Glomerular endothelial cell (primary cell): ENCODE data around the gene GCN1. TPM values are rescaled to one million over a fixed set of nuclear protein-coding genes. Genes with fewer than 3 reads are reported as not detected.

Experiments used
- DNase-seq: peaks from one replicate; pipeline ENCODE4 v3.0.0-alpha.2; 2011; ENCODE audit warnings: low read depth, low spot score; ENCODE audit errors: extremely low read depth
- total RNA-seq: library from RNA; depleted of rRNA; stranded (reverse); fragments of >200 nt; gene quantifications from 2 replicates; pipeline ENCODE4 v1.2.3, GENCODE V29; 2015

The GCN1 gene
- total RNA-seq, 1 donor from 2014 or later, result 96.0 TPM

GRCh38 chr12:120190985-120191480, 3.5 kb downstream of the GCN1 start:
- no peak for DNase-seq

- no peak for DNase-seq
Observed at GRCh38 chr12:120190386-120190785, 4.1 kb downstream of the GCN1 start.

- DNase-seq, result no peak
Observed at GRCh38 chr12:120186654-120187053, 7.9 kb downstream of the GCN1 start.

- no peak for DNase-seq
Observed at GRCh38 chr12:120183211-120183631, 11.3 kb downstream of the GCN1 start.

- DNase-seq, result no peak
Observed at GRCh38 chr12:120181991-120182631, 12.4 kb downstream of the GCN1 start.

GRCh38 chr12:120180975-120181374, 13.5 kb downstream of the GCN1 start:
- DNase-seq, result no peak

- no peak for DNase-seq
Observed at GRCh38 chr12:120175537-120175936, 19.0 kb downstream of the GCN1 start.

- no peak for DNase-seq
Observed at GRCh38 chr12:120175062-120175461, 19.5 kb downstream of the GCN1 start.

GRCh38 chr12:120172053-120172452, 22.5 kb downstream of the GCN1 start:
- no peak for DNase-seq

- no peak for DNase-seq
Observed at GRCh38 chr12:120170631-120171030, 23.9 kb downstream of the GCN1 start.

- no peak for DNase-seq
Observed at GRCh38 chr12:120169946-120170345, 24.6 kb downstream of the GCN1 start.

GRCh38 chr12:120168337-120168736, 26.2 kb downstream of the GCN1 start:
- DNase-seq, result no peak

GRCh38 chr12:120167529-120168095, 26.9 kb downstream of the GCN1 start:
- no peak for DNase-seq

GRCh38 chr12:120164293-120164692, 30.2 kb downstream of the GCN1 start:
- DNase-seq, result no peak

- DNase-seq, result no peak
Observed at GRCh38 chr12:120162763-120163162, 31.8 kb downstream of the GCN1 start.

GRCh38 chr12:120161852-120162251, 32.7 kb downstream of the GCN1 start:
- DNase-seq, result no peak

- no peak for DNase-seq
Observed at GRCh38 chr12:120159509-120160237, 34.8 kb downstream of the GCN1 start.

GRCh38 chr12:120158351-120158750, 36.2 kb downstream of the GCN1 start:
- DNase-seq, result no peak

- no peak for DNase-seq
Observed at GRCh38 chr12:120157678-120158077, 36.8 kb downstream of the GCN1 start.

GRCh38 chr12:120156315-120157259, 37.9 kb downstream of the GCN1 start:
- no peak for DNase-seq

- DNase-seq, result no peak
Observed at GRCh38 chr12:120155072-120155471, 39.4 kb downstream of the GCN1 start.
